Measurements from ENCODE around the gene PAX6.
A peak's percentile ranks its signal among the peaks of the same experiment; 100 is the strongest.

Gene PAX6

GRCh38 chr11:31823644-31824331, 12.7 kb upstream of the PAX6 start:
- intact Hi-C loops (cut with DNase I): no loop called here
- DNase-seq: no peak

GRCh38 chr11:31822927-31823643, 12.0 kb upstream of the PAX6 start:
- intact Hi-C loops (cut with DNase I): no loop called here
- DNase-seq: no peak

- DNase-seq: no peak
- intact Hi-C loops (cut with DNase I): no loop called here
These were observed 11.2 kb upstream of the PAX6 start for GRCh38 chr11:31822175-31822926.

GRCh38 chr11:31821766-31822165, 10.6 kb upstream of the PAX6 start:
- intact Hi-C loops (cut with DNase I): no loop called here
- no peak for DNase-seq

GRCh38 chr11:31821235-31821764, 10.2 kb upstream of the PAX6 start:
- no peak for DNase-seq
- intact Hi-C loops (cut with DNase I): no loop called here

- DNase-seq: no peak
- intact Hi-C loops (cut with DNase I): no loop called here
These were observed 9.3 kb upstream of the PAX6 start for GRCh38 chr11:31820438-31820818.

- intact Hi-C loops (cut with DNase I): no loop called here
These were observed 8.7 kb upstream of the PAX6 start for GRCh38 chr11:31819621-31820437.

GRCh38 chr11:31818874-31819331, 7.8 kb upstream of the PAX6 start:
- intact Hi-C loops (cut with DNase I): no loop called here

More at GRCh38 chr11:31819621-31820437, 8.7 kb upstream of the PAX6 start:
- no peak for DNase-seq

GRCh38 chr11:31818425-31818755, 7.3 kb upstream of the PAX6 start:
- intact Hi-C loops (cut with DNase I): no loop called here
- no peak for DNase-seq

More at GRCh38 chr11:31818874-31819331, 7.8 kb upstream of the PAX6 start:
- no peak for DNase-seq

GRCh38 chr11:31817621-31818424, 6.7 kb upstream of the PAX6 start:
- intact Hi-C loops (cut with DNase I): no loop called here
- DNase-seq: peak in 19 of 42 donors; percentile 48 to 75 (median 61)

GRCh38 chr11:31817054-31817620, 6.0 kb upstream of the PAX6 start:
- intact Hi-C loops (cut with DNase I): no loop called here
- DNase-seq: peak in 1 of 42 donors; percentile 35

GRCh38 chr11:31816468-31817053, 5.4 kb upstream of the PAX6 start:
- intact Hi-C loops (cut with DNase I): no loop called here
- DNase-seq: no peak

- intact Hi-C loops (cut with DNase I): no loop called here
- DNase-seq: peak in 1 of 42 donors; percentile 37
These were observed 4.8 kb upstream of the PAX6 start for GRCh38 chr11:31815711-31816467.

GRCh38 chr11:31814176-31814868, 3.2 kb upstream of the PAX6 start:
- intact Hi-C loops (cut with DNase I): loop anchor here (5.0 kb wide), 1 partner anchor 47 kb away; no protein-coding TSS in a partner anchor
- peak in 2 of 42 donors; percentile 58 to 59 for DNase-seq

- intact Hi-C loops (cut with DNase I): loop anchor here (5.0 kb wide), 1 partner anchor 46 kb away; no protein-coding TSS in a partner anchor
- peak in 2 of 42 donors; percentile 41 to 56 for DNase-seq
These were observed 2.5 kb upstream of the PAX6 start for GRCh38 chr11:31813391-31814175.
